GM10266 (cell line): ENCODE measurements around the gene CSMD2.

Experiments
- DNase-seq: peaks from one replicate; pipeline ENCODE4 v3.0.0; 2012; ENCODE audit errors: extremely low spot score
- TF ChIP-seq, protein P1 (sequence below): IDR thresholded peaks from 2 replicates; pipeline ENCODE4 v1.5.1; 2012; ENCODE audit warnings: mild to moderate bottlenecking, low read depth; ENCODE audit not compliant: control insufficient read depth, insufficient read depth; ENCODE audit errors: missing control alignments

Gene CSMD2

DNA sequence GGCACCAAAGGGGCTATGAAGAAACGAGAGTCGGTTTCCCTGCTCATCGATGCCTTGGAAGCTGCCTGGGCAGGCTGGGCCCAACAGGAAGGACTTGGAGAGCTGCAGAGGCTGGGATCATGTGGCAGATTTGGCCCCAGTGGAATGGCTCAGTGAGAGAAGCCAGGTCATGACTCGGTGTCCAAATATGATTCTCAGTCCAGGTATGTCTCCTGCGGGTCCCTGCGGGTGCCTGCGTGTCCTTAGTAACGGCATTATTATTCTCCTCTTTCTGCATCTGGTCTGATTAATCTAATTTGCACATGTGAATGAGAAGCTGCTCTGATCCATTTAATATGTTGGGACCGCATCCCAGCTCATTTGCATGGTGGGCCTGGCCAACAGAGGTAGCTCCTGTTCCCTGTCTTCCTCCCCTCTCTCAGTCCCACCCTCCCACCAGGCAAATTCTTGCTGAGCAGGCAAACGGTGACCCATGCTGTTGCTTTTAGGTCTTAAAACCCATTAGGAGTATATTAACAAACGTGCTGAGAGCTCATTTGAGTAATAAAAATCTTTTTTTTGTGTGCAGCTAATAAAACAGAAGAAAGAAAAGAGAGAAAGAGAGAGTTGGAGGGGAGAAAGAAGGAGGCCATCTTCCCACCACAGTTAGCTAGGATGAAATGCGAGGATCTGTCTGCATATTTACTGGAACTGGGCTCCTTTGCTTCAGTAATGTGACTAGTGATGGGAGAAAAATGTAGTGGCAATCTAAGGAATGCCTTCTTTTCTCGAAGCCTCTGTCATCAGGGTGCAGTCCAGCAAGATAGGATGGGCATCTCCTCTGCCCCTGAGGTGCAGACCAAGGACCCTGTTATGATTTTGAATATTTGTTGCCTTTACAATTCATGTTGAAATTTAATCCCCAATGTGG lies 167.6 kb downstream of the CSMD2 start:
- TF ChIP-seq, protein P1, sequence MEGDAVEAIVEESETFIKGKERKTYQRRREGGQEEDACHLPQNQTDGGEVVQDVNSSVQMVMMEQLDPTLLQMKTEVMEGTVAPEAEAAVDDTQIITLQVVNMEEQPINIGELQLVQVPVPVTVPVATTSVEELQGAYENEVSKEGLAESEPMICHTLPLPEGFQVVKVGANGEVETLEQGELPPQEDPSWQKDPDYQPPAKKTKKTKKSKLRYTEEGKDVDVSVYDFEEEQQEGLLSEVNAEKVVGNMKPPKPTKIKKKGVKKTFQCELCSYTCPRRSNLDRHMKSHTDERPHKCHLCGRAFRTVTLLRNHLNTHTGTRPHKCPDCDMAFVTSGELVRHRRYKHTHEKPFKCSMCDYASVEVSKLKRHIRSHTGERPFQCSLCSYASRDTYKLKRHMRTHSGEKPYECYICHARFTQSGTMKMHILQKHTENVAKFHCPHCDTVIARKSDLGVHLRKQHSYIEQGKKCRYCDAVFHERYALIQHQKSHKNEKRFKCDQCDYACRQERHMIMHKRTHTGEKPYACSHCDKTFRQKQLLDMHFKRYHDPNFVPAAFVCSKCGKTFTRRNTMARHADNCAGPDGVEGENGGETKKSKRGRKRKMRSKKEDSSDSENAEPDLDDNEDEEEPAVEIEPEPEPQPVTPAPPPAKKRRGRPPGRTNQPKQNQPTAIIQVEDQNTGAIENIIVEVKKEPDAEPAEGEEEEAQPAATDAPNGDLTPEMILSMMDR, result no peak
- no peak for DNase-seq

GRCh38 chr1:33996281-33996680 lies 168.7 kb downstream of the CSMD2 start:
- TF ChIP-seq, protein P1, result no peak
- DNase-seq, result no peak

GRCh38 chr1:33993301-33993700 lies 171.7 kb downstream of the CSMD2 start:
- TF ChIP-seq, protein P1, result no peak
- no peak for DNase-seq

DNA sequence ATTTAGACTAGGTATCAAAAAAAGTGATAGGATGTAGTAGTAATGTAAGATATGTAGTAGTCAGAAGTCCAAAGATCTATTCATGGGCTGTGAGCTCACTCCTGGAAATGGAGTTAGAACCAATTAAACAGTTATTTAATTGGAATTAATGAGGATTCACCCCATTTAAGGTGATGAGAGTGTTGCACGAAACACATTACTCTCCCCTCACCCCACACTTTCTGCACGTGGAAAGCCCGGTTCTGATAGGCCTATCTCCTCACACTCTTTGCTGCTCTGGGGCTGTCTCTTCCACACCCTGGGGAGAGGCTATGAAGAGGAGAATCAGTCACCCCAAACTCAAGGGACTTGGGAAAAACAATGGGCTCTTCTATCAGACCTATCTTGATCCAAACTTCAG lies 174.7 kb downstream of the CSMD2 start:
- no peak for DNase-seq
- TF ChIP-seq, protein P1, result no peak

GRCh38 chr1:33988161-33988560 lies 176.9 kb downstream of the CSMD2 start:
- TF ChIP-seq, protein P1, result no peak
- DNase-seq, result no peak

- DNase-seq, result no peak
- TF ChIP-seq, protein P1, result no peak
These were observed 178.5 kb downstream of the CSMD2 start for GRCh38 chr1:33986390-33987095.

DNA sequence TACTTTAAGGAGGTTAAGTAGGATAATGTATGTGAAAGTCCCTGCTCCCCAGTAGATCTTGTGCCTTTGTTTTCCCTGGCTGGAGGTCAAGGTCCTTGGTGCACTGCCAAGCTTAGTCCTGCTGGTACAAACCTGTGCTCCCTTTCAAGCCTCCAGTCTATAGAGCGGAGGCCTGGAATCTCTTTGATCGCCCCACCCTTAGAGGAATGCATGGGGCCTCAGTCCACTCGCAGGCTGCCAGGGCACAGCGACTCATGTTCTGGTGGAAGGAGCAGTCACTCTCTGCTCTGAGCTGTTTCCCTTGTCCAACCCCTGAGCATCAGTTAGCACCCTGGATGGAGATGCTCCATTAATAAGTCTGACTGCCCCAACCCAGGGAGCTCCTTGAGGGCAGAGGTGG lies 179.4 kb downstream of the CSMD2 start:
- TF ChIP-seq, protein P1, result no peak
- DNase-seq, result no peak
